SHP77 (cell line): ENCODE measurements around the gene NECTIN1.

Source experiments
- DNase-seq, 2 experiments: peaks; one replicate each; lab custom pipeline; 2025; lab: John Stamatoyannopoulos, UW

NECTIN1 gene

GRCh38 chr11:119728651-119729580 lies at the start of gene NECTIN1:
Gene NECTIN1 (minus strand): TSS chr11:119729200. CDS start chr11:119728553, 647 bp downstream.
- DNase-seq = peak; percentile 72 to 92

GRCh38 chr11:119778391-119779194 lies 49.6 kb upstream of the NECTIN1 start:
- no peak for DNase-seq

GRCh38 chr11:119777940-119778339 lies 48.9 kb upstream of the NECTIN1 start:
- DNase-seq = no peak

- DNase-seq = no peak
Measured at GRCh38 chr11:119776651-119777050, 47.7 kb upstream of the NECTIN1 start.

GRCh38 chr11:119776031-119776636 lies 47.1 kb upstream of the NECTIN1 start:
- DNase-seq = no peak

GRCh38 chr11:119774172-119774763 lies 45.3 kb upstream of the NECTIN1 start:
- DNase-seq = no peak

- peak; percentile 2 to 29 for DNase-seq
Measured at GRCh38 chr11:119772641-119773415, 43.8 kb upstream of the NECTIN1 start.

GRCh38 chr11:119772076-119772475 lies 43.1 kb upstream of the NECTIN1 start:
- DNase-seq = no peak

GRCh38 chr11:119771172-119771770 lies 42.3 kb upstream of the NECTIN1 start:
- DNase-seq = no peak

- DNase-seq = no peak
Measured at GRCh38 chr11:119765628-119766027, 36.6 kb upstream of the NECTIN1 start.

- no peak for DNase-seq
Measured at GRCh38 chr11:119764108-119764868, 35.3 kb upstream of the NECTIN1 start.

- no peak for DNase-seq
Measured at GRCh38 chr11:119763071-119763728, 34.2 kb upstream of the NECTIN1 start.

- no peak for DNase-seq
Measured at GRCh38 chr11:119759747-119760412, 30.9 kb upstream of the NECTIN1 start.

GRCh38 chr11:119759324-119759723 lies 30.3 kb upstream of the NECTIN1 start:
- no peak for DNase-seq

GRCh38 chr11:119758291-119758690 lies 29.3 kb upstream of the NECTIN1 start:
- DNase-seq = no peak

- DNase-seq = no peak
Measured at GRCh38 chr11:119757378-119757777, 28.4 kb upstream of the NECTIN1 start.

- DNase-seq = no peak
Measured at GRCh38 chr11:119756169-119756865, 27.3 kb upstream of the NECTIN1 start.

GRCh38 chr11:119755356-119756071 lies 26.5 kb upstream of the NECTIN1 start:
- DNase-seq = no peak
